Ishikawa (cell line): Measurements from ENCODE around the gene LPP.

ENCODE experiments used
- CEBPB ChIP-seq: IDR thresholded peaks from 2 replicates; pipeline ENCODE4 v1.6.1; 2012
- CREB1 ChIP-seq: IDR thresholded peaks from 2 replicates; pipeline ENCODE4 v1.6.1; 2012; ENCODE audit warnings: low read depth
- EP300 ChIP-seq: IDR thresholded peaks from 2 replicates; pipeline ENCODE4 v1.6.1; 2012; ENCODE audit warnings: borderline replicate concordance
- FOXM1 ChIP-seq: IDR thresholded peaks from 2 replicates; pipeline ENCODE4 v1.6.1; 2012; ENCODE audit warnings: low read depth, borderline replicate concordance
- MAX ChIP-seq: IDR thresholded peaks from 2 replicates; pipeline ENCODE4 v1.6.1; 2012
- NFIC ChIP-seq: IDR thresholded peaks from 2 replicates; pipeline ENCODE4 v1.6.1; 2012
- RAD21 ChIP-seq: IDR thresholded peaks from 2 replicates; pipeline ENCODE4 v1.6.1; 2012; ENCODE audit warnings: low read depth
- REST ChIP-seq: IDR thresholded peaks from 2 replicates; pipeline ENCODE4 v1.6.1; 2012; ENCODE audit warnings: low read depth, mild to moderate bottlenecking
- TAF1 ChIP-seq: IDR thresholded peaks from 2 replicates; pipeline ENCODE4 v1.6.1; 2012; ENCODE audit warnings: low read depth, mild to moderate bottlenecking
- TCF12 ChIP-seq: IDR thresholded peaks from 2 replicates; pipeline ENCODE4 v1.6.1; 2012; ENCODE audit warnings: low read depth
- TEAD4 ChIP-seq: IDR thresholded peaks from 2 replicates; pipeline ENCODE4 v1.6.1; 2012
- USF1 ChIP-seq: IDR thresholded peaks from 2 replicates; pipeline ENCODE4 v1.6.1; 2012
- YY1 ChIP-seq: IDR thresholded peaks from 2 replicates; pipeline ENCODE4 v1.6.1; 2012; ENCODE audit warnings: low read depth
- ZBTB7A ChIP-seq: IDR thresholded peaks from 2 replicates; pipeline ENCODE4 v1.6.1; 2012; ENCODE audit warnings: low read depth

- TF ChIP-seq CREB1 (no peak), CEBPB (no peak), EP300 (no peak), REST (no peak), TCF12 (no peak), TEAD4 (no peak), RAD21 (no peak), MAX (no peak), TAF1 (no peak), USF1 (no peak), FOXM1 (no peak), NFIC (no peak), ZBTB7A (no peak), YY1 (no peak)
Observed at GRCh38 chr3:188869628-188870027, 715.7 kb downstream of the LPP start.
